Measurements from ENCODE around the gene TWNK.

- TF ChIP-seq RBBP5 (IDR thresholded peaks at IDR 0.05; ENCODE audit: borderline replicate concordance, insufficient read depth, low read length, poor library complexity, severe bottlenecking) (no peak), NBN (IDR thresholded peaks at IDR 0.05; ENCODE audit: low read depth) (no peak), POLR2A (conservative IDR thresholded peaks at IDR 0.05) (no peak), EZH2 (IDR thresholded peaks at IDR 0.05; ENCODE audit: borderline replicate concordance, low read depth, low read length) (no peak), CTBP1 (IDR thresholded peaks at IDR 0.05; ENCODE audit: borderline replicate concordance) (no peak), ETV6 (IDR thresholded peaks at IDR 0.05; ENCODE audit: borderline replicate concordance in 1 of 2, low read depth in 2 of 2, low read length in 1 of 2) (no peak), ETV6 (CRISPR knock-in tag; IDR thresholded peaks at IDR 0.05; ENCODE audit: borderline replicate concordance) (no peak), SMAD3 (CRISPR knock-in tag; conservative IDR thresholded peaks at IDR 0.05) (no peak)
- TF ChIP-seq, protein P1, sequence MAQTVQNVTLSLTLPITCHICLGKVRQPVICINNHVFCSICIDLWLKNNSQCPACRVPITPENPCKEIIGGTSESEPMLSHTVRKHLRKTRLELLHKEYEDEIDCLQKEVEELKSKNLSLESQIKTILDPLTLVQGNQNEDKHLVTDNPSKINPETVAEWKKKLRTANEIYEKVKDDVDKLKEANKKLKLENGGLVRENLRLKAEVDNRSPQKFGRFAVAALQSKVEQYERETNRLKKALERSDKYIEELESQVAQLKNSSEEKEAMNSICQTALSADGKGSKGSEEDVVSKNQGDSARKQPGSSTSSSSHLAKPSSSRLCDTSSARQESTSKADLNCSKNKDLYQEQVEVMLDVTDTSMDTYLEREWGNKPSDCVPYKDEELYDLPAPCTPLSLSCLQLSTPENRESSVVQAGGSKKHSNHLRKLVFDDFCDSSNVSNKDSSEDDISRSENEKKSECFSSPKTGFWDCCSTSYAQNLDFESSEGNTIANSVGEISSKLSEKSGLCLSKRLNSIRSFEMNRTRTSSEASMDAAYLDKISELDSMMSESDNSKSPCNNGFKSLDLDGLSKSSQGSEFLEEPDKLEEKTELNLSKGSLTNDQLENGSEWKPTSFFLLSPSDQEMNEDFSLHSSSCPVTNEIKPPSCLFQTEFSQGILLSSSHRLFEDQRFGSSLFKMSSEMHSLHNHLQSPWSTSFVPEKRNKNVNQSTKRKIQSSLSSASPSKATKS (CRISPR knock-in tag; IDR thresholded peaks at IDR 0.05), result no peak
Observed at GRCh38 chr10:101021692-101022251, 34.4 kb downstream of the TWNK start.

All from K562 (cell line).